Activated T-cell treated with anti-CD3 and anti-CD28 coated beads, Interleukin-2, amount 50 U/mL, for 1 hour (primary cell): Measurements from ENCODE around the gene CEBPE.

Source experiments
- DNase-seq: peaks from one replicate; pipeline ENCODE4 v3.0.0-alpha.2; 2020

Gene CEBPE

DNA sequence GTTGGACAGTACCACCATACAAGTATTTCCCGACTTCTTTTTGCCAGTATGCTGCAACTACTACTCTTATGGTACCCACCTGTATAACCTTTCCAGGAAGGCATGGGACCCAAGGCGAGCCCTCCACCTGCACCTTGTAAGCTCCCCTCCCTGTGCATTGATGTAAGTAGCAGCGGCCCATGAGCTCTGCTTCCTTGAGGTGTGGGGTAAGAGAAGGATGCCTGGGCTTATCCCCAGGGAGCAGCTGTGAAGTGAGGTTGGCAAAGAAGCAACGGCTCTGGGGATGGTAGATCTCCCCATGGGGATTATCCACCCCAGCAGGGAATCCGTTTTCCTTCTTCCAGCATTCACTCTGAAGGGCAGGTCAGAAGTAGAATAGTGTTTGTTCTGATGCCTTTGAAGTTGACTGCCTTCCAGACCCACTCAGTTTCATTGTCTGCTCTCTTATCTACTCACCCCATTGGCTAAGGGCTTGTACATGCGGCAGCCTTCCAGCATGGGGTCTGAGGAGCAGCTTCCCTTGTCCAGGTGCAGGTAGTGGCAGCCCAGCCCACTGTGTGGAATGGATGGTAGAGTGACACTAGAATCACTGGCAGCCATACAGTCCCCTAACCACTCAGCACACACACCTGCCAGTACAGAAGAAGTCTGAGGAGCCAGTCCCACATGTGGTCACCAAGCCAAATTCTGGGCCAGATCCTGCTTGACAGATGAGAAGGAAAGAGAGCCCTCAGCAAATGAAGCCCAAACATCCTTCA lies 17.7 kb downstream of the CEBPE start:
- no peak for DNase-seq

DNA sequence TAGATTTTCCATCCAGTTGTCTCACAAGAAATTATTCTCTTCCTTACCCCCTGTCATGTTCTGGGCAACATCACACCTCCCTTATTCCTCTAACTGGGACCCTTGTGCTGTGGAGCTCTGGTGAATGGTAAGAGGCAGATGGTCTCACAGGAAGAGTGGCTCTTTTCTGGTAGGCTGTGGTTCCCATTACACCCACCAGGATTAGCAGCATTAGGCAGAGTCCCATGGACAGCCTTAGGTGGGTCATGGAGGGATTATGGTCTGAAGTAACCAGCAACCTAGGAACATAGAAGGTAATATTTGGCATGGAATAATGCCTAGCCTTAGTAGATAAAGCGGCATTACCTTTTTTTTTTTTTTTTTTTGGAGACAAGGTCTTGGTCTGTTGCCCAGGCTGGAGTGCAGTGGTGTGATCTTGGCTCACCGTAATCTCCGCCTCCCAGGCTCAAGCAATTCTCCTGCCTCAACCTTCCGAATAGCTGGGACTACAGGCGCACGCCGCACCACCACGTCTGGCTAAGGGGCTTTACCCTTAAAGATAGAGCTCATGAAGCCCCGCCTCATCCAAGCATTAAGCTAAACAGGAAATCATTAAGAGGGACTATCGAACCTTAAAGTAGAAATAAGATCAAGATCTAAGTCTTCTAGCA lies 19.7 kb downstream of the CEBPE start:
- DNase-seq = no peak

DNA sequence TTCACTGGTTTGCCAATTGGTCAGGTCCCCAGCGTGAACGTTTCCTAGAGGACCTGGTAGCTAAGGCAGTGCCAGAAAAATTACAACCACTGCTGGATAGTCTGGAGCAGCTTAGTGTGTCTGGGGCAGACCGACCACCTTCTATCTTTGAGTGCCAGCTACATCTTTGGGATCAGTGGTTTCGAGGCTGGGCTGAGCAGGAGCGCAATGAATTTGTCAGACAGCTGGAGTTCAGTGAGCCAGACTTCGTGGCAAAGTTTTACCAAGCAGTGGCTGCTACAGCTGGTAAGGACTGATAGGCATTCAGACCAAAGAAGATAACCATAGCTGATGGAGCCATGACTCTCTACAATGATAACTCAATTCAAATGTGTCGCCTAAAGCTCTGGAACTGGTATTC lies 21.3 kb downstream of the CEBPE start:
- DNase-seq = no peak

DNA sequence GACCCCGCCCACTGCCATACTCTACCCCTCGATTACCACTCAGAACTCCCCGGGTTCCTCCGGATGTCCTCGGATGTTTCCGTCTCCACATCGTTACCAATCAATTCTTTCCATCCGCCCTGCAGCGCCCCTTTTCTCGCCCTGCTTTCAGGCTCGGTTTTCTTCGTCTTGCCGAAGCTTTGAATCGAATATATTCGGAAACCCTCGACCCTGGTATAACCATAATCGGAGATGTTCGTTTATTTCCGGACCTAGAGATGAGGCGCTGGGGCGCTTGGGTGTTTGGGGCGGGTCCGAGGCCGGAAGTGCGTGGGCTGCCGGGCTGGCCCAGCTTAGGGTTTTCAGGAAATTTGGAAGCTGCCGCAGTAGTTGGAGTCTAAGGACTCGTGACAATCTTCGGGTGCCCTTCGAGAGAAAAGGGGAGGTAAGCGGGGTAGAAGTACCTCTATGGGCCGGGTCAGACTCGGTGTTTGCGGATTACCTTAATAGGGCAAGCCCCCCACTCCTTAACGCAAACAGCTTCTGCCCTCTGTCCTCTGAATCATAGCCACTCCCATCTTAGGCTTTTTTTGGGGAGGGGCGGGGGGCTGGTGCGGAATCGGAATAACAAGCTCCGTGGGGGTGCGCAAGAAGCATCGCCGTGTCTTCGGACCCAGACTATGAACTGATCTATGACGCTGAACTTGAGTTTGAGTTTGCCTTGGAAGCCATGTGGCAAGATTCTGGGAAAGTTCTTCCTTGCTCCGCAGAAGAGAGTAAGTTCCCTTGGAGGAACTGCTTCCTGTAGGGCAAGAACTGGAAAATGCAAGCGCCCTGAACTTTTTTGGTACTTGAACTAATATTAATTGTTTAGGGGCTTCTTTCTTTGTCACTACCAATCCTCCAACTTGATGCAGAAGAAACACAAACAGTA lies 23.6 kb downstream of the CEBPE start, which contains the start of gene C14orf119:
Gene C14orf119 (plus strand): TSS at position 310 of the 913 bp plus-strand sequence. CDS start 2,154 bp downstream, outside the sequence.
- DNase-seq = peak; percentile 87

DNA sequence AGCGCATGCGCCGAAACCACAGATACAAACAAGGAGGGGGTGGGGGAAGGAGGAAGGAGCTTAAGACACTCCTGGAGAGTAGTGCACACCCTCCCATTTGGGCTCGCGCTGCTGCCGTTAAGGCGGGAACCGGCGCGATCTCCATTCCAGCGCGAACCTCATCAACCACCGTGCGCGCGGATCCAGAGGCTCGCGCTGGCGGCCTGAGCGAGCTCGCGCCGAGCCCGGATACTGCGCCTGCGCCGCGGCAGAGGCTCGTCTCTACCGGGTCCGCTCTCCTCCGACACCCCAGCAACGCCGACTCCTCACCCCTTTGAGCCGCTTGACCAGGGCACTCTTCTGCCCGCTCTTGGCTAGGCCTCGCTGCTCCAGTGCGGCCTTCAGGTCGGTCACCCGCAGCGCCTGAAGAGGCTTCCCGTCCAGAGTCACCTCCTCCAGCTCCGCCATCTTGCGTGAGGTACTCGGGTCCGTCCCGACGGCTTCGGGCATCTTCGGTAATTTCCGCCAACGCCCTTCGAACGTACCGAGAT lies 24.3 kb downstream of the CEBPE start, which contains the start of gene ACIN1:
Gene ACIN1 (minus strand): TSS at position 471 of the 530 bp plus-strand sequence. CDS start 24 bp downstream, at position 447.
- DNase-seq = peak; percentile 99

DNA sequence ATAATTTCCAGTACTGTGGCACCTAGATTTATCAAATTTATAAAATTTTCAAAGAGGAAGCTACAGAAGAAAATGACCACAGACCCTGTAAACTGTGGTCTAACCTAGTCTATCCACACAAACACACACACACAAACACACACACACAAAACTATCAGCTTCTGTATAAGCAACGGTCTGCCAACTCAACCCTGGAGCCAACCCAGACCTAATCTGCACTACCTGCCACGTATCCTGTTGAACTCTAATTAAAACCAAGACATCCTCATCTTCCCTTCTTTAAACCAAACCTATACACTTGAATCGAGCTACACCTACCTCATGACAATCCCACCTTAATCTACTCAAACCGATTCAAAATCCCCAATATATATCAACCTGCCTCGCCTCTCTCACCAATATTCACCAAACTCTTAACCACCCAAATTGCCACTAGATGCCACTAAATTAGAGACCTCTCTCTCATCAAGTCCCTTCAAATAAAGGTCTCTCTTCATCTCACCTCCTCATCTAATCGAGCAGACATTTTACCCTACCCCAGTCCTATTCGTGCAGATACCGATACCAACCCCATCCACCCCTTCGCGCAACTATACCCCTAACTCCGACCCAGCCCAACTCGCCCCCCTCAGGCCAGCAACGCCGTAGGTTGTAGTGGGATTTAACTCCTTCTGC lies 24.9 kb downstream of the CEBPE start:
- no peak for DNase-seq

DNA sequence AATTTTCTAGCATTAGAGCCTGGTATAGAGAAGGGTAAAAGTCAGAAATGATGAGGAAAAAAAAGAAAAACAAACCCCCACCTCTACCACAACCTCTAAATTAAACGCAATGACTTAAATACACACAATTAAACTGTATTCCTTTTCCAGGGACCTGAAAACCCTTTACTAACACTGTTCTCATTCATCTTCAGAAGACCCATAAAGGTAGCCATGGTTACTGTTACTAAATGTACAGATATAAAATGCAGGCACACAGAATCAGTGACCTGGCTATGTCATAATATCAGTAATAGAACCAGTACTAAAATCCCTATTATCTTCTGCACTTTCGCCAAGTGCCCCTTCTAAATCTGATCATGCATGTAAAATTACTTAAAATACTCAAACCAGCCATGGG lies 25.5 kb downstream of the CEBPE start:
- no peak for DNase-seq

DNA sequence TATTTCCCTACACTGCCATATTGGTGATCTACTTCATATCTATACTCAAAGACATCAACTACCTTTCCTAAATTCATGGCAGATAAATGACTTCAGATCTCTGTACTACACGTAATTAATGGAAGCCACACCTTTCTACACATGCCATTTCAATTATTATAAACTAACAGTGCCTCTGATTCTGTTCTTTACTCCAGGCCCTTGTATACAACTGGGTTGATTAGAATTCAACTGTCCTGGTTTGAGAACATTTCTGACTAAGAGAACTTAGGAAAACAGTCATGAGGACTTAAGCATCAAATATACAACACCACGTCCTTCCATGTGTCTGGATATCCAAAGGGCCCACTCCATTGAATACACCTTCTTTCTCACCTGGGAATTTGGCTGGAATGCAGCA lies 26.0 kb downstream of the CEBPE start:
- no peak for DNase-seq

DNA sequence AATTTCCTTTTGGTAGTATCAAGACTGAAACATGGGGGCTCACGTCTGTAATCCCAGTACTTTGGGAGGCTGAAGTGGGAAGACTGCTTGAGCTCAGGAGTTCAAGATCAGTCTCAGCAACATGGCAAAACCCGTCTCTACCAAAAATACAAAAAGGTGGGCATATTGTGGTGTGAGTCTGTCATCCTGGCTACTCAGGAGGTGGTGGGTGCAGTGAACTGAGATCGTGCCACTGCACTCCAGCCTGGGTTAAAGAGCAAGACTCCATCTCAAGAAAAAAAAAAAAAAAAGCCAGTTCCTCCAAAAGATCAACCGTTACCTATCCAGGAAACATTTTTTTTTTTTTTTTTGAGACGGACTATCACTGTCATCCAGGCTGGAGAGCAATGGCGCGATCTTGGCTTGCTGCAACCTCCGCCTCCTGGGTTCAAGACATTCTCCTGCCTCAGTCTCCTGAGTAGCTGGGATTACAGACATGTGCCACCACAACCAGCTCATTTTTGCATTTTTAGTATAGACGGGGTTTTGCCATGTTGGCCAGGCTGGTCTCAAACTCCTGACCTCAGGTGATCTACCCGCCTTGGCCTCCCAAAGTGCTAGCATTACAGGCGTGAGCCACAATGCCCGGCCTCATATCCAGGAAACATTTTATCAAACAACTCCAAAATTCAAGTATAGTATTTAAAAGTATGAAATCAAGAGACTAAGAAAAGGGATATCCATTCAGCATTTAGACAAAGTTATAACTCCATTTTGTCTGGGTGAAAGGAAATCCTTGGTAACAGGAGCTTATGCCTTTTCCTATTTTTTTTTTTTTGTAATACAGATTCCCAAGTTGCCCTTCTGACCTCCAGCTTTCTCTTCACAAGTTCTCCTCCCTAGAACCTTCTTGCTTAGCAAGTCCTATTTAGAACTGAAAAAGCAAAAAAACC lies 27.5 kb downstream of the CEBPE start:
- no peak for DNase-seq

DNA sequence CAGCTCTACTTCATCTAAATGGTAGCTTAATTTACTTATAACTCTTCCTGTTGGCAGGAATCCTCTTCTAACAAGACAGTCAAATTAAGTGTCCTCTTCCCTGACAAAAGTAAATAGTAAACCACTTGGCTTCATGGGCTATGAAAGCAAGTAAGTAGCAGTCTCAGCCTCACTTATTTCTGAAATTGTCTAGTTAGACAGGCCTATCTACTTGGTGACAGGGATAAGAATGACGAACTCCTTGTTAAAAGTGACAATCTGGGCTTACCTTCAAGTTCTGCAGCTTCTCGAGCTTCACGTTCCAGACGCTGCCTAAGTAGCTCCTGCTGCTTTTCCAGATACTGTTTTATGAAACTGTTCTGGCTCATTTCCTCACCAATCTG lies 28.8 kb downstream of the CEBPE start:
- no peak for DNase-seq

DNA sequence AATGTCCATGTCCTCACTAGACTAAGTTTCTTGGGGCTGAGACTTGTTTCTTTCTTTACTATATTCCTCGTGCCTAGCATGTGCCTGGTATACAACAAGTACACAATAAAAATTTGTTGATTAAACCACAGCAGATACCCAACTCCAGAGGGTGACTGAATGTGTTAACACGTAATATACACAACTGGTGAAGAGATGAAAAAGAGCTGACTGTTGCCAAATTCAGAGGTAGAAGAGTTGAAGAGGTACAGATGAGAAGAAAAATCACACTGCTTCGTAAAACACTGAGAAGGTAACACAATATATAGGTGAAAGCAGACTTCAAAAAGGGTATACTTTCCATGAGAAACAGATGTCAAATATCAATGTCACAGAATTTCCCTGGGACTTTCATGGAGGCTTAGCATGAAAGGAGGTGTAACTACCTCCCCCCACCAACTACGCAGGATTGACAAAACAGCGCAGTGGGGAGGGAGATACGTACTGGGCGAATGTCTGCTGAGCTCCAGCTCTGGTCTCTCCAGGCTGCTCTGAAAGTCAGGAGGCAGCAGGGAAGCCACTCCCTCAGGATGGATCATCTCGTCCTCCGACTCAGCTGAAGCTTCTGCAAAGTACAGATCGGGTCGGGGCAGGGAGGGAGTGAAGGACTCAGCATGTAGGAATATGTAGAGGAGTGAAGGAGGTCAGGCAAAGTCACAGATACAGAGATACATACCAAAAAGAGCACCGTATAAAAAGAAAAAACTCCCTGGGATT lies 29.4 kb downstream of the CEBPE start:
- DNase-seq = no peak

DNA sequence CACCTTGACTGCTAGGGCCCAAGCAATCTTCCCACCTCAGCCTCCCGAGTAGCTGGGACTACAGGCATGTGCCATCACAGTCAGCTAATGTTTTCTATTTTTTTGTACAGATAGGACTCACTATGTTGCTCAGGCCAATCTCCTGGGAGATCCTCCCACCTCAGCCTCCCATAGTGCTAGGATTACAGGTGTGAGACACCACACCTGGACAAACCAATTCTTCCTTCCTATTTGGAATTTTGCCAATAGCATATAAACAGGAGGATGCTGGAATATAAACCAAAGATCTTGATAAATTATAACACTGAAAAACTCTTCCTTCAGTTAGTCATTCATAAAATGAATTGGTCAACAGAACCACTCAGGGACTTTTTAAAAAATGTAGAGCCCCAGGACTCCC lies 32.5 kb downstream of the CEBPE start:
- DNase-seq = no peak

DNA sequence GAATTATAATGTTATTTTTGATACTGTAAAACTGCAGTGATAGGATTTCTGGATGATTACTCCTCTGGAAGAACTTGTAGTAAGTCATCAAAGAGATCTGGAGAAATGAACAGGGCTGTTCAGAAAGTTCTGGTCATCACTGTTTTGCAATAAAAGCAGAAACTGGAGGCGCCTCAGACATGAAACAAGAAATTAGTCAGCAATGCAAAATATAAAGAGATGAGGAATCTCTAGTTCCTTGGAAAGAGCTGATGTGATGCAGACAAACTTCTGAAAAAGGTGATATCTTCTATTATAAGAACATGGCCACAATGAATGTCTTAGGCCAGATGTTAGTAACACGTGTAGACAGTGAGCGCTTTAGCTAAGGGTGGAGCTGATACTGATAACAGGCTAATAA lies 33.6 kb downstream of the CEBPE start:
- DNase-seq = no peak

DNA sequence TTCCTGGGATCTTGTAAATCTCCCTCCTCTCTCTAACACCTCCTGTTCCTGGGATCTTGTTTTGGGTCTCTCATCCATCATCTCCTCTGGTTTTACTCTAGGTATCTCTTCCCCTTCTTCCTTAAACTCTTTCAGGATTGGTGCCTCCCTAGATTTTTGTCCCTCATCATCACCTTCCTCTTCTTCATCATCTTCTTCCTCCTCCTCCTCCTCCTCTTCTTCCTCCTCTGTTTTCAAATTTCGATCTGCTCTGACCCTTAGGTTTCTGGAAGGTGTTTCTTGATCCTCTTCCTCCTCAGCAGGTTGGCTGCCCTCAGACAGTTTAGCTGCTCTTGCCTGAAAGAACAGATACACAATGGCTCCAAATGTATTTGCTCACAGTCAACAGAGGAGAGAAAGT lies 38.6 kb downstream of the CEBPE start:
- no peak for DNase-seq

DNA sequence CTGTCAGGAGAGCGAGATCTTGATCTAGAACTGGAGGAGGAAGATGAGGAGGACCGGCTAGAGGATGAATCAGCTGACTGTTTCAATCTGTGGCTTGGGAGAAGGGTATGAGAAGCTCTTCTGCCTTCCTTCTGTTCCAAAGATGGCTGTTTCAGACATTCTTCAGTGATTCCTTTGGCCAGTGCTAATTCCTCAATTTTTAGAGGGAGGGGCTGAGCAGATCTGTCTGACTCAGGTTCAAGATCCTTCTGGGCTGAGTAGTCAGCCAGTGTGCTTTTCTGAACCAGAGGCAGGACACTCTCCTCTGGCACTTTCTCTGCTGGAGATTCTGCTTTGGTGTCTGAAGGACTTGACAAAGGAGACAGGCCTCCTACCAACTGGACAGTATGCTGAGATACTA lies 39.3 kb downstream of the CEBPE start:
- DNase-seq = no peak

DNA sequence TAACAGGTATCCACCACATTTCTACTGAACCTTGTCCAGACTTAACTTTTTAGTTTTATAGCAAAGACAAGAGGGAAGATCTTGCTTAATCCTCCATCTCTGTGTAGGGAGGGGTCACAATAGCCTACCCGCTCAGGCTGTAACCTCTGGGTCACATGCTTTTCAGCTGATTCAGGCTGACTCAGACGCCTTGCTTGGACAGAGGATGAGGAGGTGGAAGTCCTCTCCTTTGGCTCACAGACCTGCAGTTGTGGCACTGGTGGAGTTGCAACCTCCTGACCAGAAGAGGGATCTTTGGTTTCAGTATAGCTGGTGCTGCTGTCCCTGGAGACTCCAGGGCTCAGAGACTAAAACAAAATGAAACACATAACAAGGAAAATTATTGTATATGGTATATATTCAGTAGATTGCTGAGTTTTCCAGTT lies 40.4 kb downstream of the CEBPE start:
- no peak for DNase-seq

DNA sequence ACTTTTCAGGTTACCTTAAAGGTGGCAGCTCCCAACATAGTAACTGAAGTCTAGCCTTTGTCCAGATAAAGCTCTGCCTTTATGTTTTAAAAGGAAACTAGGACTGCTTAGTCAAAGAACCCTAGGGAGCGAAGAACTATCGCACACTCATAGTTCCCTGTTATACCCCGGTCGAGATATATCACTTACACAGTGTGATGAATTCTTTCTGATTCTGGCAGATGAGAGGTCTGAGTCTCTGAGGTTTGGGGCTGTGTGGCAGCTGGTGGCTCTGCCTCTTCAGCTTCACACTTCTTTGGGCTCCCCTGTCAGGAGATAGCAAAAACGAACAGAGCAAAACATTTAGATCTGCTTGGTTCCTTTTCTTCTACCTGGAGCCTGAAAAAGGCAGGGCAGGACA lies 41.1 kb downstream of the CEBPE start:
- no peak for DNase-seq

DNA sequence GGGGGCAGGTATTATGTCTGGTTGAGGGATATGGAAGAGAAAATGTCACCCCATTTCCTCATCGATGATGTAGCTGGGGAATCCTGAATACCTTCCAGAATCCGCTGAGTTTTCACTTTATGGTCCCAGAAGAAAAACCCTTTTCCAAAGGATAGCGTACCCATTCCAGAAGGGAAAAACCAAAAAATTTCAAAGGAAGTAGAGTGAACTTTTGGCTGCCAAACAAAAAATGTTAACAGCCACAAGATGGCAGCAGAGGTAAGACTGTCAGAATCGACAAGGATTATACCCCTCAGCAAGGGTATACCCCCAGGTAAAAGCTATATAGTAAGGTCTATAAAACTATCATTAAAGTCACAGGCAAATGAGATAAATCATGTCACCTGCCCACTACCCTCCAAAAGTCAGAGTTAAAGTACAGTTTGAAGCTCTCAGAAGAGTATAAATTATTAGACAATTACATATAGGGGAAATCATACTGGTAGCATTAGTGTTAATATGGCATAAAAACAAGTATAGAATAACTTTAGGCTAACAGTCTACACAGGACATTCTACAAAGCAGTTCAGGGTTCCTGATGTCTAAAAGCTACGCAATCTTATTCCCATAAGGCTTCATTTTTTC lies 42.2 kb downstream of the CEBPE start:
- DNase-seq = no peak

DNA sequence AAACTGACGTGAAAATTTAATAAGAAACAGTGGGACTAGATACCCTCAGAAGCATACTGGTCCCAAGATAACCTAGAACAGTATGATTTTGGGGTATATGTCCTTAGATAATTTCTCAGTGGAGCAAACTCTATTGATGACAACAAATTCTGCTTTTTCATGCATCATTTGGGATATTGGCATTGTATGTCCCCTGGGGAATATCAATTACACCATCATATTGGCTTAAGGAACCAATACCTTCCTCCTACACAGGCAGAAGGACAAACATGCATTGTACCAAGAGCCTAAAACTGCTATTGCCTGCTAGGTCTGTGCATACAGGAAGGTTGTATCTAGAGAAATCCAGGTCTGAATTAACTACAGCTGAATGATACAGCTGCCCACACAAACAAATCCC lies 44.1 kb downstream of the CEBPE start:
- DNase-seq = no peak

DNA sequence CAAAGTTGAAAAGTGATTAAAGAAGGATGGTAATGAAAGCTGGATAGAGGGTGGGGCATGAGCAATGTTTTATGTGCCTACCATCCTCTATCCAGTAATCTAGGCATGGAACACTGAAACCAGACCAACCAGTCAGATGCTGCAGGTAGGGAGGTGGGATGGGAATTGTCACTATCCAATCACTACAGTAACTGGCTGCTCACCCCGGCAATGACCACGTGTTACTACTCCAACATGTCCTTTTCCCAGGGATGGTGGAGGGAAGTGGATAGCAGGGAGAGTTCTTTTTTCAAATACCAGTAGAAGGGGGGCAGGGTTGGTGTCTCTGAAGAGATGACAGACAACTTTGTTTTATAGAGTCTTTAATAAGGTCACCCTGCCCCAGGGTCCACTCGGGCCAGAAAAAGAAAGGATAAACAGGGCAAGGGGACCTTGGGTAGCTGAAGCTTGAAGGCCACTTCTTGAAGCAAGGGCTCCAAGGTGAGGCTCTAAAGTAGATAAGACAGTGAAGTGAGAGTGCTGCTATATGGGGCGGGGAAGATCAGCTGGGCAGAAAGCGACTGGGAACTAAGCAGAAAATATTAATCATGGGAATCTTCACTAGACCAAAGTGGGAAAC lies 47.0 kb downstream of the CEBPE start:
- DNase-seq = no peak
